HL-60 (cell line): ENCODE results near the gene LRFN4.
A peak's percentile ranks its signal among the peaks of the same experiment; 100 is the strongest.

Source experiments
- CTCF ChIP-seq: IDR thresholded peaks from one replicate; pipeline ENCODE4 v1.5.1; 2011; ENCODE audit warnings: low read length, control low read depth, inconsistent platforms; ENCODE audit not compliant: insufficient read depth
- GABPA ChIP-seq: IDR thresholded peaks from 2 replicates; pipeline ENCODE4 v1.6.1; 2012; ENCODE audit warnings: low read depth
- POLR2AphosphoS5 ChIP-seq: IDR thresholded peaks from 2 replicates; pipeline ENCODE4 v1.6.1; 2012; ENCODE audit warnings: low read depth
- REST ChIP-seq: IDR thresholded peaks from 2 replicates; pipeline ENCODE4 v1.6.1; 2012; ENCODE audit warnings: low read depth; ENCODE audit not compliant: insufficient replicate concordance

- TF ChIP-seq REST (no peak), CTCF (no peak), GABPA (peak; percentile 38; the same call in 1 of the 2 replicates), POLR2AphosphoS5 (peak; percentile 87)
Observed at GRCh38 chr11:66855574-66856495, 1.0 kb upstream of the LRFN4 start.
